HFF-Myc (cell line): Measurements from ENCODE around the gene TMC6.
A peak's percentile ranks its signal among the peaks of the same experiment; 100 is the strongest.

Experiments used
- DNase-seq: peaks from one replicate; pipeline ENCODE4 v3.0.0-alpha.2; 2011; ENCODE audit warnings: low read depth; ENCODE audit errors: extremely low read depth
- H3K4me3 ChIP-seq: replicated peaks from 2 replicates; pipeline ENCODE4 v1.5.1; 2011; ENCODE audit warnings: low read depth, mild to moderate bottlenecking, control low read depth, low read length
- CTCF ChIP-seq: IDR thresholded peaks from 2 replicates; pipeline ENCODE4 v1.5.1; 2012; ENCODE audit warnings: mild to moderate bottlenecking, low read depth, low read length, control low read depth; ENCODE audit errors: missing control alignments

Gene TMC6

GRCh38 chr17:78148286-78149016 is 19.9 kb upstream of the TMC6 start:
- TF ChIP-seq CTCF = no peak
- DNase-seq = no peak
- no peak overlapping the region for H3K4me3 ChIP-seq

GRCh38 chr17:78147315-78147998 is 18.9 kb upstream of the TMC6 start:
- TF ChIP-seq CTCF = no peak
- H3K4me3 ChIP-seq = no peak overlapping the region
- DNase-seq = no peak

GRCh38 chr17:78146881-78147280 is 18.3 kb upstream of the TMC6 start:
- H3K4me3 ChIP-seq = no peak overlapping the region
- no peak for TF ChIP-seq CTCF
- no peak for DNase-seq

GRCh38 chr17:78146471-78146869 is 17.9 kb upstream of the TMC6 start:
- TF ChIP-seq CTCF = no peak
- DNase-seq = no peak
- H3K4me3 ChIP-seq = no peak overlapping the region

GRCh38 chr17:78144736-78145641 is 16.4 kb upstream of the TMC6 start:
- H3K4me3 ChIP-seq = no peak overlapping the region
- DNase-seq = no peak
- TF ChIP-seq CTCF = no peak

GRCh38 chr17:78144147-78144719 is 15.7 kb upstream of the TMC6 start:
- DNase-seq = peak; percentile 69
- H3K4me3 ChIP-seq = no peak overlapping the region
- TF ChIP-seq CTCF = no peak
